DND-41 (cell line): ENCODE data around the gene NDE1.

Experiments
- CTCF ChIP-seq: IDR thresholded peaks from 2 replicates; pipeline ENCODE4 v1.5.1; 2012; ENCODE audit warnings: borderline replicate concordance, low read length, moderate library complexity, mild to moderate bottlenecking; ENCODE audit not compliant: poor library complexity, severe bottlenecking; ENCODE audit errors: extremely low read depth
- EZH2 ChIP-seq: IDR thresholded peaks from 3 replicates; pipeline ENCODE4 v1.6.1; 2012; ENCODE audit warnings: borderline replicate concordance, low read depth, mild to moderate bottlenecking, moderate library complexity, low read length, inconsistent platforms; ENCODE audit not compliant: severe bottlenecking

- TF ChIP-seq CTCF, result no peak
- TF ChIP-seq EZH2, result no peak
Observed at GRCh38 chr16:15764112-15764511, 114.1 kb downstream of the NDE1 start.
